Panc1 (cell line): ENCODE data around the gene VEZT.

ENCODE experiments used
- REST ChIP-seq, 2 experiments: IDR thresholded peaks; 2 replicates each; pipeline ENCODE4 v1.6.1; 2011 to 2012; ENCODE audit warnings: low read depth in 2 of 2, control low read depth in 1 of 2, low read length in 1 of 2, mild to moderate bottlenecking in 1 of 2, moderate library complexity in 1 of 2; ENCODE audit not compliant: insufficient read depth in 1 of 2
- SIN3A ChIP-seq: IDR thresholded peaks from 2 replicates; pipeline ENCODE4 v1.6.1; 2012; ENCODE audit warnings: low read depth, mild to moderate bottlenecking, low read length, moderate library complexity, borderline replicate concordance; ENCODE audit not compliant: insufficient read depth
- TCF7L2 ChIP-seq: IDR thresholded peaks from 2 replicates; pipeline ENCODE4 v1.6.1; 2011; ENCODE audit warnings: mild to moderate bottlenecking, low read depth, low read length, inconsistent platforms
- TF ChIP-seq, protein P1 (sequence below): fragments of 450-650 bp; IDR thresholded peaks from 2 replicates; pipeline ENCODE4 v1.5.1; 2017; ENCODE audit warnings: mild to moderate bottlenecking

GRCh38 chr12:95283371-95283770, 65.8 kb downstream of the VEZT start:
- TF ChIP-seq, protein P1, sequence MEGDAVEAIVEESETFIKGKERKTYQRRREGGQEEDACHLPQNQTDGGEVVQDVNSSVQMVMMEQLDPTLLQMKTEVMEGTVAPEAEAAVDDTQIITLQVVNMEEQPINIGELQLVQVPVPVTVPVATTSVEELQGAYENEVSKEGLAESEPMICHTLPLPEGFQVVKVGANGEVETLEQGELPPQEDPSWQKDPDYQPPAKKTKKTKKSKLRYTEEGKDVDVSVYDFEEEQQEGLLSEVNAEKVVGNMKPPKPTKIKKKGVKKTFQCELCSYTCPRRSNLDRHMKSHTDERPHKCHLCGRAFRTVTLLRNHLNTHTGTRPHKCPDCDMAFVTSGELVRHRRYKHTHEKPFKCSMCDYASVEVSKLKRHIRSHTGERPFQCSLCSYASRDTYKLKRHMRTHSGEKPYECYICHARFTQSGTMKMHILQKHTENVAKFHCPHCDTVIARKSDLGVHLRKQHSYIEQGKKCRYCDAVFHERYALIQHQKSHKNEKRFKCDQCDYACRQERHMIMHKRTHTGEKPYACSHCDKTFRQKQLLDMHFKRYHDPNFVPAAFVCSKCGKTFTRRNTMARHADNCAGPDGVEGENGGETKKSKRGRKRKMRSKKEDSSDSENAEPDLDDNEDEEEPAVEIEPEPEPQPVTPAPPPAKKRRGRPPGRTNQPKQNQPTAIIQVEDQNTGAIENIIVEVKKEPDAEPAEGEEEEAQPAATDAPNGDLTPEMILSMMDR = no peak
- no peak for TF ChIP-seq REST (IDR thresholded peaks at IDR 0.05; ENCODE audit: insufficient read depth in 1 of 2, low read depth in 2 of 2, low read length in 1 of 2)
- TF ChIP-seq TCF7L2 = no peak
- TF ChIP-seq SIN3A = no peak
